ENCODE results near the gene GAST.
"Not testable (repeated sequence)": the region's sequence is repeated elsewhere in the genome, so short reads cannot be mapped to it uniquely, and the experiment has no call there.

Gene GAST

GRCh38 chr17:41711669-41712400, at the start of gene GAST:
TSS of gene GAST (plus strand) at chr17:41712331. CDS start at chr17:41715437, 3,106 bp downstream.
- no peak for DNase-seq (ENCODE audit: low read depth)

GRCh38 chr17:41663451-41664171, 48.5 kb upstream of the GAST start:
- no peak for DNase-seq (ENCODE audit: low read depth)

- no peak for DNase-seq (ENCODE audit: low read depth)
Observed at GRCh38 chr17:41664172-41664457, 48.0 kb upstream of the GAST start.

GRCh38 chr17:41664587-41665565, 47.3 kb upstream of the GAST start:
- DNase-seq (ENCODE audit: low read depth), result no peak

- DNase-seq (ENCODE audit: low read depth), result peak; percentile 85
Observed at GRCh38 chr17:41665566-41666236, 46.4 kb upstream of the GAST start.

- no peak for DNase-seq (ENCODE audit: low read depth)
Observed at GRCh38 chr17:41666237-41666641, 45.9 kb upstream of the GAST start.

GRCh38 chr17:41666708-41667279, 45.3 kb upstream of the GAST start:
- DNase-seq (ENCODE audit: low read depth), result no peak

- no peak for DNase-seq (ENCODE audit: low read depth)
Observed at GRCh38 chr17:41667280-41668041, 44.7 kb upstream of the GAST start.

- DNase-seq (ENCODE audit: low read depth), result no peak
Observed at GRCh38 chr17:41672153-41672552, 40.0 kb upstream of the GAST start.

- not testable (repeated sequence) for DNase-seq (ENCODE audit: low read depth)
Observed at GRCh38 chr17:41675157-41676057, 36.7 kb upstream of the GAST start.

GRCh38 chr17:41676058-41676419, 36.1 kb upstream of the GAST start:
- DNase-seq (ENCODE audit: low read depth), result no peak

GRCh38 chr17:41678411-41678906, 33.7 kb upstream of the GAST start:
- DNase-seq (ENCODE audit: low read depth), result no peak

GRCh38 chr17:41678907-41679739, 33.0 kb upstream of the GAST start:
- peak; percentile 88 for DNase-seq (ENCODE audit: low read depth)

- DNase-seq (ENCODE audit: low read depth), result no peak
Observed at GRCh38 chr17:41679740-41680425, 32.2 kb upstream of the GAST start.

- DNase-seq (ENCODE audit: low read depth), result no peak
Observed at GRCh38 chr17:41680426-41681040, 31.6 kb upstream of the GAST start.

GRCh38 chr17:41681776-41682175, 30.4 kb upstream of the GAST start:
- no peak for DNase-seq (ENCODE audit: low read depth)

- DNase-seq (ENCODE audit: low read depth), result no peak
Observed at GRCh38 chr17:41682631-41683030, 29.5 kb upstream of the GAST start.
